Dedifferentiated amniotic fluid mesenchymal stem cell (primary cell): ENCODE data around the gene CIDEA.

Source experiments
- DNase-seq: peaks from one replicate; pipeline ENCODE4 v3.0.0-alpha.2; 2016; ENCODE audit errors: extremely low spot score

The CIDEA gene

GRCh38 chr18:12296457-12296856 is 42.3 kb downstream of the CIDEA start:
- DNase-seq = no peak

DNA sequence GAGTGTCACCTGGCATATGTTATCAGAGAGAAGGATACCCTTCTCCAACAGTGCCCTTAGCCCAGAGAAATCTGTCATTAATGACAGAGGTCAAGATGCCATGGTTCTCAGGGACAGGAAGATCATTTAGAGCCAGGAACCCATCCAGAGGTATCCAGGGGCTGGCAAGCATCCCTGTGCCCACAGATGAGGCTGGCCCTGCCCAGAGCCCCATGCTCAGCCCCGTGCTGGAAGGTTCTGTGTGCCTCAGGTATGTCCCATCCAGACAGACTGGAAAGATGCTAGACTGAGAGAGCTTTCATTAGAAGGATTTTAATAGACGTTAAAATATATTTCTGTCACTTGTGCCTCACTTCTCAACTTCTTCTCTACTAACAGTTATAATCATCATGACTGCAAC is 45.7 kb downstream of the CIDEA start:
- DNase-seq = no peak

DNA sequence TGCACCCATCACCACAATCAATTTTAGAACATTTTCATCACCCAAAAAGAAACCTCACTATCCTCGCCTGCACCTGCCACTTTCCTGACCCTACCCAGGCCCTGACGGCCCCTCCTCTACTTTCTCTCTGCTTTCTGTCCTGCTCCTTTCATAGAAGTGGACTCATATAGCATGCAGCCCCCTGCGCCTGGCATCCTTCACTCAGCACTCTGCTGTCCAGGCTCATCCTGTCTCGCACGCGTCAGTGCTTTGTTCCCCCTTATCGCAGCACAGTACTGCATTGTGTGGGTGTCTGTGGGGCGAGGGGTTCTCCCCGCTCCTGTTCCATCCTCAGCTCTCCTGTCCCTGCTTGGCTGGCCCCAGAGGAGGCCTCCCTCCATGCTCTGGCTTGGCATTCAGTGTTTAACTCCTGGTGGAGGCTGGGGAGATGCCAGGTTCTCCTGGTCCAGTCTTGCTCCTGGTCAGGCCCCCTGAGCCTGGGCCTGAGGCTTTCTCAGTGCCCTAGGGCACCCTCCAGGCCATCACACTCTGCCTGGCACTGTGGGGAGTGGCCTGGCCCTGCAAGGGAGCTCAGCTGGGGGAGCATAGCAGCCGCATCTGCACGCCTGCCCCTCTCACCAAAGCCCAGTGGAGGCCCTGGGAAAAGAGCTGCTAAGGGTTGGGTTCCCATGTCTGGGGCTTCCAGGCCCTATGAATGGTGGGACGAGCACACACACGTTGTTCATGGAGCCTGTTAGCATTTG is 47.3 kb downstream of the CIDEA start:
- DNase-seq = no peak

DNA sequence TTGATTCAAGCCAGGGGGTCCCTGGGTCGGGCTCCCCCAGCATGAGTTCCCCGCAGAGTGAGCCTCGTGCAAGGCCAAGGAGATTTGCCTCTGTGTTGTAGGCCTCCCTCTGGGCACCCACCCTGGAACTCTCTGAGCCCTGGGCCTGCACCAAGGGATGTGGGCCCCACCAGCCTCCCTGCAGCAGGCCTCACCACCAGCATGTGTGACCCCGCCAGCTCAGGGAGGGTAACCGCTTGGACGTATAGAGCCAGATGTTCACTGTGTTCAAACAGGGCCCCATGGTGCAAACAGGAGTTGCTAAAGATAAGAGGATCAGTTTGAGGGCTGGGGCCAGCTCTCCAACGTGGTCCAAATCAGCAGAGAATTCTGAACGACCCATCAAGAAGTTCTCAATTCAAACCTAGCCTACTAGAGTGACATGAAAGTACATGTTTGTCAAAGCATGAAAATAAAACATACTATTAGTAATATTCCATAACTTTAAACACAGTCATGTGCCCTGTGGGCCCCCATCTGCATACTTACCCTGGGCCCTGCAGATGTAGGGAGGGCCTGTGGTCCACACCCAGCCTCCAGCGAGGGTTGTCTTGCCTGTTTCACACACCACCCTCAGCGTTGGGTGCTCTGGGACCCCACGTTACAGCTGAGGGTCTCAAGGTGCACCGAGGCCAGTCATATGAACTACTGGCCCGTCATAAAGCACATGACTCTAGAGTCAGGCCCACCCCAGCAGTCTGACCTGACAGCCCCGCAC is 48.4 kb downstream of the CIDEA start:
- DNase-seq = no peak

DNA sequence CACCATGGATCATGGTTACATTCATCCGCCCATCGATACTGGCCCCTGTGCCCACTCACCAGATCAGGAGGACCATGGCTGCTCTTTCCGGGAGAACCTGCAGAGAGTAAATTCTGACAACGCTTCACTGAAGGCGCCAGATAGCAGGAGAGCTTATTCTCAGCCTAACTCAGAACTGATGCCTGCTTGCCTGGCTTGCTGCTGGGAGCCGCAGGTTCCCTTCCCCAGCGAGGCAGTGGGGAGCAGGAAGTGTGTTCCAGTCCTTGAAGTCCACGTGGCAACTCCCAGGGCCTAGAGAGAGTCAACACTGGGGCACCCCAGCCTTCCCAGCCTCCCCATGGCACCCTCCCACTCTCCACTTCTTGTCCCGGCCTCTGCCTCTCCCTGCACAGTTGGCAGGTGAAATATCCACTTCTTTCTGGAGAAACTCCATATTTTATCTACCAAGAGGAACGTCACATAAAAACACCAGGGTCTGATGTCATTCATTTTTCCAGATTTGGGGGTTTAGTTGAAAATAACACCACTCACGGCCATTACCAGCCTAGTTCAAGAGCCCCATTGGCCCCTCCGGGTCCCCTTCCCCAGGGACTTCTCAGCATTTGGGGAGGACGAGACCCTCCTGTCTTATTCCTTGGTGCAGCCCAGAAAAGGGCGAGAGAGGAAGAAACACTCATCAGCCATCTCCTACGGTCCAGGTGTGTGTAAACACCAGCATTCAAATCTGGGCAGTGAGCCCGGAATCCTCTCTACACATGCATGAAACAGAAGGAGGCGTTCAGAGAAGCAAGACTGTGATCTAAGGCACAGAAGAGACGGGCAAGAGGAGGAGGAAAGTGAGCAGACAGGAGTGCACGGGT is 50.4 kb downstream of the CIDEA start:
- no peak for DNase-seq

DNA sequence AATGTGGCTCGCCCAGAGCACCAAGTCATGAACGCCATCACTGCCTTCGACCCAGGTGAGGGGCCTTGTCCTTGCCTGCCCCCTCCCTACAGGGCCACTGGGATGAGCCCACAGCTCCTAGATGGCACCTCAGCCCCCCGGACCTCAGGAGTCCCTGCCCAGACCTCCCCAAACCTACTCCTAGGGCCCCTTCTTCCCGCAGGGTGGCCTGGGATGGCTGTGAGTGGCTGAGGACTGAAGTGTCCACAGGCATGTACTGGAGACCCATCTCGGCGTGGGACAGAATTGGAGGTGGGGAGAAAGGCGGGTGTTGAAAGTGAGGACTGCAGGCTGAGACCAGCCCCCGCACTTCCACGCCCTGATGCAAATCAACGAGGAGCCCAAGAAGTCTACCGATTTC is 51.0 kb downstream of the CIDEA start:
- DNase-seq = no peak

DNA sequence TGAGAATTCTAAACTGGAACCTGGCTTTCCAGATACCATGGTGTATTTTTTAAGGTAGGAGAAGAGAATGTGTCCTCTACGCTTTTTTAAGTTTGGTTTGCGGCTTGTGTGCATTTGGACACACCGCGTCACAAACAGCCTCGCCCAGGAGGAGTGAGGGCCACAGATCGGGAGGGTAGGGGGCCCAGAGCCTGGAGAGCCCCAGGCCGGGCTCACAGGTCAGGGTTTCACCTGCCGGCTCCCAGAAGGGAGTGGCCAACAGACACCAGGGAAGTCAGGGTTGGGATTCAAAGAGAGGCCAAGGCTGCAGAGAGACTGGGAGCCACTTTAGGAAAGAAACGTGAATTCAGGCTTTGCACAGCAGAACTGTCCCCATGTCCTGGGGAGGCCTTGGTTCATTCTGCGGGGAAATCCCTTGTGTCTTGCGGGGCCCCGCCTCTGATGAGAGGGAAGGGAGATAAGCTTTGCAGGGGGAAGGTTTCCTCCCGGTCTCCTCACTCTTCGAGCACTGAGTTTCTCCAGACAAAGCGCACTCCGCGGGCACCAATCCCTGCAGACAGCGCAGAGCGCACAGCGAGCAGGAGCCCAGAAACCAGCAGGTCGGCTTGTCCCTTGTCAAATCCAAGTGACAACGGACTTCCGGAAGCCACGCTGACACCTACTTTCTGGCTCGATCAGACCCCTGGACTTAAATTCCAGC is 51.9 kb downstream of the CIDEA start:
- no peak for DNase-seq

- DNase-seq = peak; percentile 72
Measured at GRCh38 chr18:12306752-12307700, 52.9 kb downstream of the CIDEA start.

GRCh38 chr18:12307701-12308385 is 53.7 kb downstream of the CIDEA start, which contains the start of gene TUBB6:
Gene TUBB6 (plus strand): TSS chr18:12308241. CDS start chr18:12308293, 52 bp downstream.
- peak; percentile 65 for DNase-seq

DNA sequence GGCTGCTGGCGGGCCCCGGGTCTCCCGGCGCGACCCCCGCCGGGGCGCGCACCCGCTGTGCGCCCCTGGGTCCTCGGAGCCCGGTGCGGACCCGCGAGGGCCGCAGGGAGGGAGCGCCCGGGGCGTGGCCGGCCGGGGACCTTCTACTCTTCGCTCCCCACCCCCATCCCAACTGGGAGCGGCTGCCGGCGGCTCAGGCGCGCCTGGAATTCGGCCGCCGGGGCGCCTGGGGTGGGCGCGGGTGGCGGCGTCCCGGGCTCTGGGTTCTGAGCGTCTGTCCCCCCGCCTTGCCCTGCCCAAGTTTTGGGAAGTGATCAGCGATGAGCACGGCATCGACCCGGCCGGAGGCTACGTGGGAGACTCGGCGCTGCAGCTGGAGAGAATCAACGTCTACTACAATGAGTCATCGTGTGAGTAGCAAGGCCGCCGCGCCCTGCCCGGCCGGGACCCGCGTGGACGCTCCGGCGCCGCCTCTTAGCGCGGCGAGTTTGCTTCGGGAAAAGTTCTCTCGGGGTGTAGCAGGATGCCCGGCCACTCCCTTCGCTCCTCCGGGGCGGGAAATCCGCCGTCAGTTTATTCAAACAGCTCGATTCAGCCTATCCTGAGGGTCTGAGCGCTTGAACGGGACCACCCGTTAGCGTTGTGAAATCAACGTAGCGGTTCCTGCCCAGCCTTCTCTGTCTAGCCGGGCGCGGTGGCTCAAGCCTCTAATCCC is 54.4 kb downstream of the CIDEA start:
- peak; percentile 93 for DNase-seq

- no peak for DNase-seq
Measured at GRCh38 chr18:12309683-12310198, 55.6 kb downstream of the CIDEA start.

GRCh38 chr18:12310762-12311161 is 56.6 kb downstream of the CIDEA start:
- DNase-seq = no peak

- DNase-seq = peak; percentile 43
Measured at GRCh38 chr18:12312976-12313375, 58.8 kb downstream of the CIDEA start.

GRCh38 chr18:12313530-12314245 is 59.5 kb downstream of the CIDEA start:
- no peak for DNase-seq

DNA sequence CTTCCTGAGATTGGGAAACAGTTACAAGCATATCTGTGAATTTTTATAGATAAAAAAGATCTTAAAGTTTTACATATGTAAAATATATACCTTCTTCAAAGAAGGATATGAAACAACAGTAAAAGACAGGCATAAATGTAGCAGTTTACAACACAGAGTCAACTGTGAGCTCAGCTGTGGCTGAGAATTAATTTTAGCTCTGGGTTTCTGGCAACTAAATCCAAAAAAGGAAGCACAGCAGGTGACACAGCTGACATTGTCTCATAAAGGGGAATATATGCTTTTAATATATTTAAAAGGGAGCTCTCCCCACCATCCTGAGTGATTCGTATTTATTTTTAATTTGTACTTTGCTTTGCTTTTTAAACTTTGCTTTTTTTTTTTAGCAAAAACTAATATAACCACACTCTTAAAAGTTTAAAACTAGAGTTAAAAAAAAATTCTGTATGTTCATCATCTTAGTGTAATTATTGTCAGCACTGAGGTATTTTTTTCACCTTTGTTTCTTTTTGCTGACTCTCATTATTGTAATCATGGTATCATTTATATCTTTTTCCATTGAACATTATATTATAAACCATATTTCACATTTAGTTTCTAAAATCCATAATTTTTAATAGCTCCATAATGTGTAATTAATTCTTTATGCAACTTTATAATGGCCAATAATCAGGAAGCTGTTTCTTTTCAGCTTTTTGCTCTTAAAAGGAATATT is 60.6 kb downstream of the CIDEA start:
- DNase-seq = no peak

- no peak for DNase-seq
Measured at GRCh38 chr18:12315490-12315889, 61.3 kb downstream of the CIDEA start.

DNA sequence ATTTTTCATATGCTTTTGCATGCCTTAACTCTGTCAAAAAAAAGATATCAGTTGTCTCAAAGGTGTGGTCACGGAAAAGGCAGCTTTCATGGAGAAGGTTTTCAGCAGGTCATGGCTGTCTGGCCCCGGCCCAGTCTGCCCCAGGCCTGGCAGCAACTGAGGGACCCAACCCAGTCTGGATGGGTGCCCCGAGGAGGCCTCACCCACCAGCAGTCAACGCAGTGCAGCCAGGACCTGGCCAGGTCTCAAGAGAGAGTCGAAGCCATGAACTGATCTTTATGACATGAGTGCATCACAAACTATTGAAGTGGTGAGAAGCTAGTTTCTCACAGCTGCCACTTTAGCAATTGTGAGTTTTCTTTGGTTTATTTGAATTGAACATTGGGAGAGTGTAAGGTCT is 61.8 kb downstream of the CIDEA start:
- DNase-seq = no peak
